ENCODE results near the gene KLC1.
"Not testable (repeated sequence)": the region's sequence is repeated elsewhere in the genome, so short reads cannot be mapped to it uniquely, and the experiment has no call there.

Gene KLC1

DNA sequence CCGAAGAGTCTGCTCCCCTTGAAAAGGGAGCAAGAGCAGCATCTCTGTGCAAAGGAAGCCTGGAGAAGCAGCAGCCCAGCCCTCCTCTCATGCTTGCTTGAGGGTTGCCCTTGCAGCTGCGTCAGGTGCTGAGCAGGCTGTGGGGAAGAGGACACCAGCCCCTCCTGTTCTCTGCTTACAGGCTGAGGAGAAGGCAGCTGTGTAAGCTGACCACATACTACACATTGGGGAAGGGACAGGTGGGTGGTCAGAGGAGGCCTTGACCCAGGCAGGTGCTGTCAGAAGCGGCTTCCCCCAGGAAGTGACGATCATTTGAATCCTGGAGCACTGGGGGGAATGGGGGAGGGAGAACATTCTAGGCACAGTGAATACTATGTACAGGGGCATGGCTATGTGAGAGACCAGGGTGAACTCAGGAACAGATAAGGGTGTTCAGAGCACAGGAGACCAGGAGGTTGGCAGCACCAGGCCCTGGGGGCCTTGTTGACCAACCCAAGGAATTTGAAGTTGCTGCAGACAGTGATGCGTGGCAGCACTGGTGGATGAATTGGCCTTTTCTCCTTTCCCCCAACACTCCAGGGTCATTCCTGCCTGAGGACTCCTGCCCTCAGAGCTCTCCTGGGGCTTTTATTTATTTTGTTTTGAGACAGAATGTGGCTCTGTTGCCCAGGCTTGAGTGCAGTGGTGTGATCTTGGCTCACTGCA lies 2.7 kb upstream of the KLC1 start:
- DNase-seq = no peak

- DNase-seq = no peak
Observed at GRCh38 chr14:103627073-103628025, 1.7 kb upstream of the KLC1 start.

DNA sequence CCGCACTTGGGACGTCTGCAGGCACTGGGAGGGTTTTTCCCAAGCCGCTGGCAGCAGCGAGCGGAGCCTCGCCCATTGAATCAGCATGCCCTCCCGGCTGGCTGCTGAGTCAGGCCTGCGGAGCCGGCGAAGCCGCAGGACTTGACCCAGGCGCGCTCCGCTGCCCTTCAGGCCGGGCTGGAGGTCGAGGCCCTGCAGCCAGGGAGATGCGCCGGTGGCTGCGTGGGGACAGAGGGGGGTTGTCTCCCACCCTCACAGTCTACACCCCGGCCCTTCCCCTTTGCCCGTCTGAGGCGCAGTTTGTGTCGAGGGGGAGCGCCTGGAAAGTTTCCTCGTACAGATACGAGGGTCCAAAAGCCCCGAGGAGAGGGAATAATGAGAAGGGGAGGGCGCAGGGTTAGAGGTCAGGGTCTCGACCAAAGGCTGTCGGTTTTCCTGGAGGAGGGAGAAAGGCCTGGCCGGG lies 759 bp upstream of the KLC1 start:
- DNase-seq = no peak

DNA sequence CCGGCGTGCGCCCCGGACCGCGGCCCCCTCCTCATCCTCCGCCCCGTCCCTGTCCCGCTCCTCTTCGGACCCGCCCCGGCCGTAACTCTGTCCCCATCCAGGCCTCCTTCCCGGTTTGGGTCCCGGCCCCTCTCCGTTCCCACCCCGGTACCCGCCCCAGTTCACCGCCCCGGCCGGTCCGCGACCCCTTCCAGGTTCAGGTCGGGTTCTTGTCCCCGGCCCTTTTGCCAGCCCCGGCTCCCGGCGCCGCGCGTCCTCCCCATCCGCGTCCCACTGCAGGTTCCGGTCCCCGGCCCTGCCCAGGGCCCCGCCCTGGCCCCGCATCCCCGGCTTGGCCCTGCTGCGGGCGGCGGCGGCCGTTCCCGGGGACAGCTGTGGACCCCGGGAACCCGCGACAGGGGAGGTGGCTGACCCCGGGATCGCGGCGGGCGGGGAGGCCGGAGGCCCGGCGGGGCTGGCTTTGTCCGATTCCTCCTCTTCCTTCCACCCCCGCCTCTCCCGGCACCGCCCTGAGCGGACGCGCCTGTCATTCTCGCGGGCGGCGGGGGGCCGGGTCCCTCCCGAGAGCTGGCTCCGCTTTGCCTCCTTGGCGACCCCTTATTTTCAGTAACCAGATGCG lies 601 bp downstream of the KLC1 start:
- peak; percentile 38 for DNase-seq

GRCh38 chr14:103630364-103631108 lies 1.5 kb downstream of the KLC1 start:
- no peak for DNase-seq

- DNase-seq = no peak
Observed at GRCh38 chr14:103633391-103633790, 4.4 kb downstream of the KLC1 start.

- no peak for DNase-seq
Observed at GRCh38 chr14:103634156-103634555, 5.1 kb downstream of the KLC1 start.

DNA sequence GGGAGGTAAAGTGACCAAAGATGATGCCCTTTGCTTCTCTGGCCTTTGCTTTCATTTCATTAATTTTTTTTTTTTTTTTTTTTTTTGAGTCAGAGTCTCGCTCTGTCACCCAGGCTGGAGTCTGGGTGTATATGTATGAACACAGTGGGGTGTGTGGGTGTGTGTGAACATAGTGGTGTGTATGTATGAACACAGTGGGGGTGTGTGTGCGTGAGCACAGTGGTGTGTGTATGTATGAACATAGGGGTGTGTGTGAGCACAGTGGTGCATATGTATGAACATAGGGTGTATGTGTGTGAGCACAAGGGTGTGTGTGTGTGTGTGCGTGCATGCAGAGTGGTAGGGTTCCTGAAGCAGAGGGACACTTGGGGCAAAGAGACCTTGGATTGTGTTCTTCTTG lies 9.6 kb downstream of the KLC1 start:
- DNase-seq = no peak

- DNase-seq = no peak
Observed at GRCh38 chr14:103641161-103641560, 12.2 kb downstream of the KLC1 start.

DNA sequence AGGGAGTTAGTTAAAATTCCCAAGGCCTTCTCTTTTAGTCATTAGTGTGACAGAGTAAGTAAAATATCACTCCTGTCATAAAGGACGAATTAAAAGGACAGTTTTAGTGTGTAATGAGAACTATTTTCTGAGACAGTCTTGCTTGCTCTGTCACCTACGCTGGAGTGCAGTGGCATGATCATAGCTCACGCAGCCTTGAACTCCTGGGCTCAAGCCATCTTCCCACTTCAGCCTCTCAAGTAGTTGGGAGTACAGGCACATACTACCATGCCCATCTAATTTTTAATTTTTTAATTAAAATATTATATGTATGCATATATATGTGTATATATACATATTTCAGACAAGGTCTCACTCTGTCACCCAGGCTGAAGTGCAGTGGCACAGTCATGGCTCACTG lies 17.2 kb downstream of the KLC1 start:
- no peak for DNase-seq

DNA sequence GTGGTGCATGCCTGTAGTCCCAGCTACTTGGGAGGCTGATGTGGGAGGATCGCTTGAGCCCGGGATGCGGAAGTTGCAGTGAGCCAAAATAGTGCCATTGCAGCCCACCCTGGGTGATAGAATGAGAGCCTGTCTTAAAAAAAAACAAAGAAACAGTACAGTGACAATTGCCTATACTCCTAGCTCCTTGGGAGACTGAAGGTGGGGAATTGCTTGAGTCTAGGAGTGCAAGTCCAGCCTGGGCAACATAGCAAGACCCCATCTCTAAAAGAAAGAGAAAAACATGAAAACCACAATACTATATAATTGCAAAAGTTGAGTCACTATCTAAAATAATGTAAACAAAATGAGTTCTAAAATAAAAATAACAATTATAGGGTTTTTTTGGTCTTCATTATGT lies 20.0 kb downstream of the KLC1 start:
- DNase-seq = no peak

DNA sequence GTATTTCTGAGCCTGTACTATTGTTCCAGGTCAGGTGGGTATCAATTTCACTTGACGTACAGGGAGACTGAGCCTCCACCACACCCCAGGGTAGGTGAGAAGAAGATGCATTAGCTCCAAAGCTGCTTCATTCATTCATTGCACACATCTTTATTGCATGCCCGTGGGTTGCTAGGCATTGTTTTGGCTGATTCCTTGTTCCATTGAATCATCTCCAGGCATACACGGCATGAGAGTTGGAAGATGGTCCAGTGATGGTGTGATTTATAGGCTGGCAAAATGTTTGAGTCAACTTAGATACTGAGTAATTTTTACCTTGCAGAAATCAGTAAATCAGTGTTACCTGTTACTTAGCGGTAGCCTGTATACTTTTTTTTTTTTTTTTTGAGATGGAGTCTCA lies 21.2 kb downstream of the KLC1 start:
- DNase-seq = no peak

DNA sequence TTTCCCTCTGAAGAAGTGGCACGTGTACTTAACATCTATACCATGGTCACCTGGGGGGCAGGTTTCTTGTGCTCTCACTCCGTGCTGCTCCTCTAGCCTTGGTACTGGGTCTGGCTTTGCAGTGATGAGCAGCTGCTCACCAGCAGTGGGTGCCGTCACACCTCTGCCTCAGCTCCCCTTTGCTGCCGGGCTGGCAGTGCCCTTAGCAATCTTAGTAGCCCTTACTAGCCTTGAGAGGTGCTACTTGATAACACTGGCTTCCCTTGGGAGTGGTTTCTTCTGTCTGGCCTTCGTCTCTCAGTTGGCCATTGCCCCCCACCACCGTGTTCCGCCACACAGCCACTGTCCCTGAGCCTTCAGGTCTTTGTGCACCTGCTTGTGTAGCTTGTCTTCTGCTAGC lies 22.6 kb downstream of the KLC1 start:
- DNase-seq = no peak

- DNase-seq = no peak
Observed at GRCh38 chr14:103652806-103653205, 23.8 kb downstream of the KLC1 start.

DNA sequence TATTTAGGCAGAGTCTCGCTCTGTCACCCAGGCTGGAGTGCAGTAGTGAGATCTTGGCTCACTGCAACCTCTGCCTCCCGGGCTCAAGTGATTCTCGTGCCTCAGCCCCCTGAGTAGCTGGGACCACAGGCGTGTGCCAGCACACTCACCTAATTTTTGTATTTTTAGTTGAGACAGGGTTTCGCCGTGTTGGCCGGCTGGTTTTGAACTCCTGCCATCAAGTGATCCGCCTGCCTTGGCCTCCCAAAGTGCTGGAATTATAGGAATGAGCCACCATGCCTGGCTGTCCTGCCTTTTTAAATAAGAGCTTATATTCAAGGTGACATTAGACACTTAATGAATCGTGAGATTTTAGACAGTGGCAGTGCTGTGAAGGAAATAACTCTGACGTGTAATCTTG lies 24.3 kb downstream of the KLC1 start:
- not testable (repeated sequence) for DNase-seq

- DNase-seq = no peak
Observed at GRCh38 chr14:103653805-103654204, 24.8 kb downstream of the KLC1 start.

GRCh38 chr14:103654619-103655018 lies 25.6 kb downstream of the KLC1 start:
- no peak for DNase-seq

- DNase-seq = no peak
Observed at GRCh38 chr14:103656031-103656755, 27.2 kb downstream of the KLC1 start.

DNA sequence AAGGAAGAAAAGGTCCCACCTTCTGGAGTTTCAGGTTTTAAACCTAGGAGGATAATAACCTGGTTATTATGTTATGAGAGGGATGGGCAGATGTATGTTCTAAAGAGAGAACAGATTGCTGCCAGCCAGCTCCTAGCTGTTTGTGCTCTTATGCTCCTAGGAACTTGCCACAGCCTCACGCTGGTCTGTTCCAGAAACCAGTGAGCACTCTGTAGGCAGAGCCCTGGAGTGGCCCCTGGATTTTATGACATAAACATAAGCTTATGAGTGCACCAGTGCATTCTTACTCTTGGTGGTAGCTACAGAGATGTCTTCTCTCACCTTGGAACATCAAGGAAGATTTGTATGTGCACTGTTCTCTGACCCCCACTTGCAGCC lies 27.7 kb downstream of the KLC1 start:
- no peak for DNase-seq

- no peak for DNase-seq
Observed at GRCh38 chr14:103657471-103657870, 28.5 kb downstream of the KLC1 start.

DNA sequence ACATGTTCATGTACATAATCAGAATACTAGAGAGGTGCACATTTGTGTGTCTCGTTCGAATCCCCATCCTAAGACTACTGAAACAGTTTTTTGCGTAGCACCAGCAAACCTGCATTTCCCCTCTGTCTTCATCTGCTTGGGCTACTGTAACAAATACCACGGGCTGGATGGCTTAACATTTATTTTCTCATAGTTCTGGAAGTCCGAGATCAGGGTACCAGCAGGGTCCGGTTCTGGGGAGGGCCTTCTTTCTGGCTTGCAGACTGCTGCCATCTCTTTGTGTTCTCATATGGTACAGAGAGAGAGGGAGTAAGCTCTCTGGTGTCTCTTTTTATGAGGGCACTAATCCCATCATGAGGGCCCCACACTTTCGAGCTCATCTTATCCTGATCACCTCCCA lies 30.6 kb downstream of the KLC1 start:
- no peak for DNase-seq

DNA sequence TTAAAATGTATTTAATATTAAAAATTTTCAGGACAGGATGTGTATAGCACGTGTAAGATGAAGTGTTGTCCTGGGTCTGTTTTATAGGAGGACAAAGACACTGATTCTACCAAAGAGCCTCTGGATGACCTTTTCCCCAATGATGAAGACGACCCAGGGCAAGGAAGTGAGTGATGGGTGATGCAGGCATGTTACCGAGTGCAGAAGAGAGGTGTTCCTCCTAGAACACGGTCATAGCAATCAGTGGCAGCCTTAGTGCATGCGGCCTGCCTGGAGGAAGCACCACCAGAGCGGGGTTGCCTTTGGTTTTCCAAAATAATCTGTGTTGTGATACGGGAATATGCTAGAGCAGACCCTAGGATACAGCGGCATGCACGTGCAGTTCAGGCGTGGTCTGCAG lies 33.0 kb downstream of the KLC1 start:
- no peak for DNase-seq
